ENCODE measurements around the gene LENEP. TPM values are rescaled to one million over a fixed set of nuclear protein-coding genes. Genes with fewer than 3 reads are reported as not detected.
"Not testable (repeated sequence)": the region's sequence is repeated elsewhere in the genome, so short reads cannot be mapped to it uniquely, and the experiment has no call there.

Gene LENEP
- total RNA-seq, 2 donors from 2014 or later: not detected

GRCh38 chr1:154978360-154978759 is 15.0 kb upstream of the LENEP start:
- H3K27ac ChIP-seq: no peak overlapping the region
- no peak for ATAC-seq
- 91 to 94% methylated on average over 3 of the region's 3 CpGs for WGBS, 2 donors
- no peaks in the 10 kb centered on the region for H3K36me3 ChIP-seq (replicated peaks in 1 of 2; ENCODE audit: insufficient read depth in 1 of 2, low read depth in 2 of 2)
- no peak for DNase-seq
- no peak overlapping the region for H3K4me3 ChIP-seq
- intact Hi-C loops (cut with DNase I): no loop called here
- H3K4me1 ChIP-seq: peaks cover 17% of the 10 kb centered on the region
- H3K9me3 ChIP-seq: no peaks in the 10 kb centered on the region
- no peaks in the 10 kb centered on the region for H3K27me3 ChIP-seq
- TF ChIP-seq POLR2A (IDR thresholded peaks at IDR 0.05) (no peak), CTCF (IDR thresholded peaks at IDR 0.05) (no peak)

DNA sequence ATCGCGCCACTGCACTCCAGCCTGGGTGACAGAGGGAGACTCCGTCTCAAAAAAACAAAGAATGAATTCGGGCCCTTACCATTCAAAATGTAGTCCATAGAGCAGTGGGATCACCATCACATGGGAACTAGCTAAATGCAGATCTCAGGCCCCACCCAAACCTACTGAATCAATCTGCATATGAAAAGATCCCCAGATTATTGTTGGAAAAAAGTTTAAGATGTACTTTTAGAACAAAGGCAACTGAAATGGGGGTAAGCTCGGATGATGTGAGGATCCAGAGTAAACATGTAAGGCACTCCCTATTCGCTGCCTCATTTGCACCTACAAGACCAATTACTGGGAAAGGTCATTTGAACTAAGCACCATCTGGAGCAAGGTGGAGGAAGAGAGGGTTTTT is 11.0 kb upstream of the LENEP start:
- DNase-seq (no peak), ATAC-seq (no peak)
- intact Hi-C loops (cut with DNase I): no loop called here
- Histone ChIP-seq H3K36me3 (replicated peaks in 1 of 2; ENCODE audit: insufficient read depth in 1 of 2, low read depth in 2 of 2) (no peaks in the 10 kb centered on the region), H3K4me1 (peaks cover 18% of the 10 kb centered on the region), H3K27ac (peak overlapping the region in 1 of 4 donors; percentile 29), H3K4me3 (no peak overlapping the region), H3K27me3 (no peaks in the 10 kb centered on the region), H3K9me3 (no peaks in the 10 kb centered on the region)
- TF ChIP-seq POLR2A (IDR thresholded peaks at IDR 0.05) (no peak), CTCF (IDR thresholded peaks at IDR 0.05) (no peak)
- 54 to 58% methylated on average over 6 of the region's 6 CpGs for WGBS, 2 donors

DNA sequence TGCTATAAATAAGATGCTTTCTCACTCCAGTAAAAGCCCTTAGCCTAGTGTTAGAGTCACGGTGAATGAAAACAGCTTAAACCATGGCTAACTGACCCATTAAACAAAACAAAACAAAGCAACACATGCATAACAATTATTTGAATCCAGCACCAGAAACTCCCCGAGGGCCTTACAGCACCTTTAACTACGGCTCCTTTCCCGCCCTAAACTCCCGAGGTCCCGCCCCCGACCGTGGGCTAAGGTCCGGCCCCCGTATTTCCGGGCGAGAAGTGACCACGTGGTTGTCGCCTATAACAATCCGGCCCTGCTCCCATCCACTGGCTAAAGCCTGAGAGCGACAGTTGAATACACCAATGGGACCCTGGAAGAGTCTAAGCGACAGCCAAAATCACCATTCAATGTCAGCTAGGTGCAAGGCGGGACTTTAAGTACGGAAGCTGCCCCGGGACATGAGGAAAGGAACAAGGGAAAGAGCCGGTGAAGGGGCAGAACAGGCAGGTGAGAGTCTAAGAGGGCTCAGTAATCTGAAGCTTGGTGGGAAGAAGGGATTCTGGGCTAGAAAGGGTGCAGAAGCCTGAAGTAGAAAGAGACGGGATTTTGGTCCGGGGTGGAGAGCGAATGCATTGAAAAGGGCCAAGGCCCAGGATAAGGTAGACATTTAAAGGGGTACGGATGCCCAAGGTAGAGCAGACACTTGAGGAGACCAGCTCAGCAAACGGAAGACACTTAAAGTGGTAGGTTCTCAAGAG is 10.3 kb upstream of the LENEP start, which contains the start of gene FLAD1:
TSS of gene FLAD1 (plus strand) at position 448 of the 752 bp plus-strand sequence. CDS start 351 bp downstream, outside the sequence.
- peak within 1 kb of the TSS in 3 of 4 donors; percentile 43 to 78 (median 66) for H3K27ac ChIP-seq
- ATAC-seq (peak; percentile 100), DNase-seq (peak; percentile 97 to 100 (median 98))
- no peaks in the 10 kb centered on the region for H3K36me3 ChIP-seq (replicated peaks in 1 of 2; ENCODE audit: insufficient read depth in 1 of 2, low read depth in 2 of 2)
- no peaks in the 10 kb centered on the region for H3K9me3 ChIP-seq
- H3K27me3 ChIP-seq: no peaks in the 10 kb centered on the region
- peaks cover 18% of the 10 kb centered on the region for H3K4me1 ChIP-seq
- intact Hi-C loops (cut with DNase I): no loop called here
- no peak for TF ChIP-seq CTCF (IDR thresholded peaks at IDR 0.05)
- peak in 2 of 3 donors; percentile 50 to 55 for TF ChIP-seq POLR2A (IDR thresholded peaks at IDR 0.05)
- peak within 1 kb of the TSS; percentile 42 to 70 for H3K4me3 ChIP-seq
- 0% methylated on average over 25 to 26 of the region's 26 CpGs for WGBS, 2 donors

DNA sequence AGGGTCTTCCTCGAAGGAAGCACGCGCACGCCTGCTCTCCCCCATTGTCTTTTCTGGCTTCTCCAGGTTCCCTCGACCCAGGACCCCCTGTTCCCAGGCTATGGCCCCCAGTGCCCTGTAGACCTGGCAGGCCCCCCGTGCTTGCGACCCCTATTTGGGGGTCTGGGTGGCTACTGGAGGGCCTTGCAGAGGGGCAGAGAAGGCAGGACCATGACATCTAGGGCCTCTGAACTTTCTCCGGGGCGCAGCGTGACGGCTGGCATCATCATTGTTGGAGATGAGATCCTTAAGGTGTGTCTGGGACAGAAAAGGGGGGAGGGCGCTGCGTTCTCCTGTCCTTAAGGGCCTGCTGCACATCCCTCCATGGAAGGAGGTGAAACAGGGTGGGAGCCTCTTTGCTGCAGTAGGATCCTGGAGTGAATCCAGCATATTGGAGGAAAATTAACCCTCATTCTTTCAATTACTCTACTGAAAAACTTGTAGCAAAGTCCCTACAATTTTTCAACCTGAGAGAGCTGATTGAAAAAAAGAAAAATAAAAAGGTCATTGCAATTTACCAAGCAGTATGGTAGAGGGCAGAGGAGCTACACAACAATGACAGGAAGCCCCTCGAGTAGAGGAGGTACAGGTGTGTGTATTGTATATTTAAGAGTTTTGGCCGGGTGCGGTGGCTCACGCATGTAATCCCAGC is 9.5 kb upstream of the LENEP start:
- intact Hi-C loops (cut with DNase I): no loop called here
- TF ChIP-seq POLR2A (IDR thresholded peaks at IDR 0.05) (no peak), CTCF (IDR thresholded peaks at IDR 0.05) (no peak)
- no peak for ATAC-seq
- H3K4me3 ChIP-seq: peak overlapping the region; percentile 42 to 70
- peaks cover 18% of the 10 kb centered on the region for H3K4me1 ChIP-seq
- no peak for DNase-seq
- H3K27ac ChIP-seq: peak overlapping the region in 3 of 4 donors; percentile 43 to 78 (median 66)
- no peaks in the 10 kb centered on the region for H3K27me3 ChIP-seq
- no peaks in the 10 kb centered on the region for H3K36me3 ChIP-seq (replicated peaks in 1 of 2; ENCODE audit: insufficient read depth in 1 of 2, low read depth in 2 of 2)
- WGBS, 2 donors: 8 to 24% methylated on average over 10 to 17 of the region's 17 CpGs
- no peaks in the 10 kb centered on the region for H3K9me3 ChIP-seq

- DNase-seq; ATAC-seq; H3K27me3 ChIP-seq; intact Hi-C loops (cut with DNase I); H3K36me3 ChIP-seq (replicated peaks in 1 of 2; ENCODE audit: insufficient read depth in 1 of 2, low read depth in 2 of 2); H3K27ac ChIP-seq; H3K4me3 ChIP-seq; H3K9me3 ChIP-seq: not testable (repeated sequence)
- peaks cover 18% of the 10 kb centered on the region for H3K4me1 ChIP-seq
- 84 to 90% methylated on average over 4 of the region's 4 CpGs for WGBS, 2 donors
Observed at GRCh38 chr1:154986736-154987135, 6.7 kb upstream of the LENEP start.
